ENCODE data around the gene CFAP58.

Gene CFAP58

GRCh38 chr10:104353325-104354048 is at the start of gene CFAP58:
TSS of gene CFAP58 (plus strand) at chr10:104353833. CDS start at chr10:104353898, 65 bp downstream.
- DNase-seq, result peak; percentile 70 to 82

- no peak for DNase-seq
These were observed 49.3 kb upstream of the CFAP58 start for GRCh38 chr10:104304356-104304745.

- DNase-seq, result no peak
These were observed 48.7 kb upstream of the CFAP58 start for GRCh38 chr10:104304927-104305326.

- DNase-seq, result no peak
These were observed 46.7 kb upstream of the CFAP58 start for GRCh38 chr10:104306897-104307296.

GRCh38 chr10:104307576-104308438 is 45.8 kb upstream of the CFAP58 start:
- no peak for DNase-seq

- no peak for DNase-seq
These were observed 45.2 kb upstream of the CFAP58 start for GRCh38 chr10:104308439-104308903.

GRCh38 chr10:104309980-104310978 is 43.4 kb upstream of the CFAP58 start:
- no peak for DNase-seq

- DNase-seq, result no peak
These were observed 42.4 kb upstream of the CFAP58 start for GRCh38 chr10:104311184-104311720.

- no peak for DNase-seq
These were observed 38.8 kb upstream of the CFAP58 start for GRCh38 chr10:104314591-104315485.

- no peak for DNase-seq
These were observed 38.1 kb upstream of the CFAP58 start for GRCh38 chr10:104315486-104315921.

- peak in 1 of 2 experiments; percentile 10 for DNase-seq
These were observed 37.1 kb upstream of the CFAP58 start for GRCh38 chr10:104316321-104317099.

GRCh38 chr10:104317269-104317710 is 36.3 kb upstream of the CFAP58 start:
- DNase-seq, result peak; percentile 16 to 64

- DNase-seq, result no peak
These were observed 35.8 kb upstream of the CFAP58 start for GRCh38 chr10:104317726-104318299.

- DNase-seq, result no peak
These were observed 35.3 kb upstream of the CFAP58 start for GRCh38 chr10:104318326-104318725.

GRCh38 chr10:104318810-104319741 is 34.6 kb upstream of the CFAP58 start:
- DNase-seq, result no peak

- DNase-seq, result no peak
These were observed 32.4 kb upstream of the CFAP58 start for GRCh38 chr10:104321226-104321625.

GRCh38 chr10:104321725-104322415 is 31.8 kb upstream of the CFAP58 start:
- no peak for DNase-seq

GRCh38 chr10:104322416-104322782 is 31.2 kb upstream of the CFAP58 start:
- DNase-seq, result peak; percentile 8 to 60

All from NCI-H524 (cell line).